HEK293 (cell line): ENCODE results near the gene APOL2.

Experiments used
- CTCF ChIA-PET: fragments of 350-600 bp; formaldehyde crosslinking; extraction: SDS; loops from one replicate; lab custom pipeline; 2021; ENCODE audit warnings: antibody characterized with exemption; lab: Yijun Ruan, JAX
- POLR2A ChIA-PET: fragments of 300-600 bp; formaldehyde crosslinking; extraction: SDS; loops from one replicate; lab custom pipeline; 2020; ENCODE audit warnings: antibody characterized with exemption, inconsistent platforms; lab: Yijun Ruan, JAX
- H3K27ac ChIP-seq: fragments of 200-500 bp; sonication (Bioruptor generic); 2 replicates; pipeline ENCODE4 v1.5.1; 2014; ENCODE audit warnings: low read depth, low read length, control low read depth, inconsistent platforms; ENCODE audit errors: extremely low read depth
- H3K36me3 ChIP-seq, 2 experiments: fragments of 200-500 bp in 1 of 2; sonication (Bioruptor generic) in 1 of 2; 1 replicate in 1 of 2; 2 replicates in 1 of 2; pipeline ENCODE4 v1.5.1; 2014 to 2017; ENCODE audit warnings: inconsistent platforms in 2 of 2, low read length in 2 of 2; ENCODE audit not compliant: control insufficient read depth in 2 of 2, insufficient read depth in 1 of 2
- H3K4me1 ChIP-seq: fragments of 200-500 bp; sonication (Bioruptor generic); 2 replicates; pipeline ENCODE4 v1.5.1; 2014; ENCODE audit warnings: mild to moderate bottlenecking, low read length, inconsistent platforms; ENCODE audit not compliant: control insufficient read depth, insufficient read depth
- H3K4me3 ChIP-seq: 2 replicates; pipeline ENCODE4 v1.5.1; 2011; ENCODE audit warnings: low read depth, mild to moderate bottlenecking, control low read depth, low read length, moderate library complexity
- H3K9me3 ChIP-seq: fragments of 200-500 bp; sonication (Bioruptor generic); 2 replicates; pipeline ENCODE4 v1.5.1; 2014; ENCODE audit warnings: low read depth, low read length, inconsistent platforms; ENCODE audit not compliant: control insufficient read depth, insufficient read depth
- GLIS2 ChIP-seq: fragments of 450-650 bp; formaldehyde crosslinking; IDR thresholded peaks from 2 replicates; pipeline ENCODE4 v1.5.1; 2016; ENCODE audit warnings: missing biosample characterization, missing genetic modification characterization
- KLF1 ChIP-seq: fragments of 450-650 bp; formaldehyde crosslinking; IDR thresholded peaks from 2 replicates; pipeline ENCODE4 v1.5.1; 2016; ENCODE audit warnings: missing biosample characterization, missing genetic modification characterization
- KLF9 ChIP-seq: fragments of 450-650 bp; formaldehyde crosslinking; IDR thresholded peaks from 2 replicates; pipeline ENCODE4 v1.5.1; 2016; ENCODE audit warnings: missing biosample characterization, missing genetic modification characterization, low read depth
- REPIN1 ChIP-seq: fragments of 450-650 bp; formaldehyde crosslinking; IDR thresholded peaks from 2 replicates; pipeline ENCODE4 v1.5.1; 2017; ENCODE audit warnings: missing biosample characterization, missing genetic modification characterization, low read depth
- SETDB1 ChIP-seq: IDR thresholded peaks from one replicate; pipeline ENCODE4 v1.6.1; 2017; ENCODE audit warnings: mild to moderate bottlenecking, low read length, moderate library complexity, mixed read lengths; ENCODE audit not compliant: insufficient read length
- ZBTB20 ChIP-seq: fragments of 450-650 bp; formaldehyde crosslinking; IDR thresholded peaks from 2 replicates; pipeline ENCODE4 v1.5.1; 2016; ENCODE audit warnings: missing biosample characterization, missing genetic modification characterization
- ZIC2 ChIP-seq: fragments of 450-650 bp; formaldehyde crosslinking; IDR thresholded peaks from 2 replicates; pipeline ENCODE4 v1.5.1; 2016; ENCODE audit warnings: missing biosample characterization, missing genetic modification characterization
- ZNF174 ChIP-seq: fragments of 450-650 bp; formaldehyde crosslinking; IDR thresholded peaks from 2 replicates; pipeline ENCODE4 v1.5.0; 2017; ENCODE audit warnings: missing biosample characterization, mild to moderate bottlenecking, missing genetic modification characterization
- ZNF366 ChIP-seq: fragments of 450-650 bp; formaldehyde crosslinking; conservative IDR thresholded peaks from 2 replicates; pipeline ENCODE4 v1.5.1; 2016; ENCODE audit warnings: missing biosample characterization, missing genetic modification characterization
- ZNF37A ChIP-seq: fragments of 450-650 bp; IDR thresholded peaks from 2 replicates; pipeline ENCODE4 v1.5.1; 2018; ENCODE audit warnings: missing biosample characterization, missing genetic modification characterization
- ZNF48 ChIP-seq: fragments of 450-650 bp; formaldehyde crosslinking; IDR thresholded peaks from 2 replicates; pipeline ENCODE4 v1.5.1; 2016; ENCODE audit warnings: missing biosample characterization, missing genetic modification characterization
- ZNF529 ChIP-seq: fragments of 450-650 bp; formaldehyde crosslinking; IDR thresholded peaks from 2 replicates; pipeline ENCODE4 v1.5.1; 2017; ENCODE audit warnings: missing genetic modification characterization, missing biosample characterization; ENCODE audit not compliant: insufficient replicate concordance
- ZNF623 ChIP-seq: fragments of 450-650 bp; formaldehyde crosslinking; IDR thresholded peaks from 2 replicates; pipeline ENCODE4 v1.5.1; 2016; ENCODE audit warnings: missing biosample characterization, missing genetic modification characterization
- ZNF658 ChIP-seq: fragments of 450-650 bp; formaldehyde crosslinking; IDR thresholded peaks from 2 replicates; pipeline ENCODE4; 2016; ENCODE audit warnings: missing biosample characterization, missing genetic modification characterization
- ZNF837 ChIP-seq: fragments of 450-650 bp; formaldehyde crosslinking; IDR thresholded peaks from 2 replicates; pipeline ENCODE4 v1.5.1; 2016; ENCODE audit warnings: missing biosample characterization, missing genetic modification characterization
- TF ChIP-seq, protein P1 (sequence below): fragments of 450-650 bp; formaldehyde crosslinking; IDR thresholded peaks from 2 replicates; pipeline ENCODE4 v1.5.1; 2017; ENCODE audit warnings: missing biosample characterization, missing genetic modification characterization
- TF ChIP-seq, protein P2 (sequence below): fragments of 450-650 bp; IDR thresholded peaks from 2 replicates; pipeline ENCODE4 v1.5.1; 2018; ENCODE audit warnings: missing biosample characterization, missing genetic modification characterization
- TF ChIP-seq, protein P3 (sequence below): fragments of 450-650 bp; formaldehyde crosslinking; IDR thresholded peaks from 2 replicates; pipeline ENCODE4 v1.5.1; 2017; ENCODE audit warnings: missing biosample characterization, mild to moderate bottlenecking, missing genetic modification characterization, moderate library complexity
- TF ChIP-seq, protein P4 (sequence below): fragments of 450-650 bp; formaldehyde crosslinking; IDR thresholded peaks from 2 replicates; pipeline ENCODE4 v1.5.1; 2016; ENCODE audit warnings: missing biosample characterization, missing genetic modification characterization

Gene APOL2

DNA sequence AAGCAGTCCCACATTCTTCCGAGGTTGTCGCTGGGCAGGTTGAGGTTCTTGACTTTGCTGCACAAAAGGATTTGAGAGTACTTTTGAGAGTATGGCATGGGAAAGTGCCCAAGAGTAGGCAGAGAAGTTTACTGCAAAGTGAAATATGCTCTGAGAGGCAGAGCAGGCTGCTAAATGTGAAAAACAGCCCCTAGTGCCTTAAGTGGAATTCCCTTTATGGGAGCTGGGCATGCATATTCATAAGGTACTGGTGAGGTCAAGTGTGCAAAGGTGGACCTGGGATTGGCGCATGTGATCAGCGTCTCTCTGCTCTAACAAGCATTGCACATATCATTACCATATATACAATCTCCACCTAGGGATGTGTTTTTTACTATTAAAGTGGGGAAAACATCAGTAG is 25.7 kb downstream of the APOL2 start:
- CTCF ChIA-PET: interaction anchor here (1.3 to 1.5 kb wide), 2 partner anchors 69 to 89 kb away, joined by 3 read pairs; no protein-coding TSS in a partner anchor
- Histone ChIP-seq H3K27ac (no peak overlapping the region), H3K4me1 (no peaks in the 10 kb centered on the region), H3K4me3 (no peak overlapping the region), H3K9me3 (no peaks in the 10 kb centered on the region), H3K36me3 (no peaks in the 10 kb centered on the region)
- TF ChIP-seq, protein P1, sequence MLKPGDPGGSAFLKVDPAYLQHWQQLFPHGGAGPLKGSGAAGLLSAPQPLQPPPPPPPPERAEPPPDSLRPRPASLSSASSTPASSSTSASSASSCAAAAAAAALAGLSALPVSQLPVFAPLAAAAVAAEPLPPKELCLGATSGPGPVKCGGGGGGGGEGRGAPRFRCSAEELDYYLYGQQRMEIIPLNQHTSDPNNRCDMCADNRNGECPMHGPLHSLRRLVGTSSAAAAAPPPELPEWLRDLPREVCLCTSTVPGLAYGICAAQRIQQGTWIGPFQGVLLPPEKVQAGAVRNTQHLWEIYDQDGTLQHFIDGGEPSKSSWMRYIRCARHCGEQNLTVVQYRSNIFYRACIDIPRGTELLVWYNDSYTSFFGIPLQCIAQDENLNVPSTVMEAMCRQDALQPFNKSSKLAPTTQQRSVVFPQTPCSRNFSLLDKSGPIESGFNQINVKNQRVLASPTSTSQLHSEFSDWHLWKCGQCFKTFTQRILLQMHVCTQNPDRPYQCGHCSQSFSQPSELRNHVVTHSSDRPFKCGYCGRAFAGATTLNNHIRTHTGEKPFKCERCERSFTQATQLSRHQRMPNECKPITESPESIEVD (tag by site-specific recombination): no peak
- no peak for TF ChIP-seq ZNF658 (tag by site-specific recombination)
- TF ChIP-seq ZNF366 (tag by site-specific recombination): no peak
- POLR2A ChIA-PET: no interaction called here

DNA sequence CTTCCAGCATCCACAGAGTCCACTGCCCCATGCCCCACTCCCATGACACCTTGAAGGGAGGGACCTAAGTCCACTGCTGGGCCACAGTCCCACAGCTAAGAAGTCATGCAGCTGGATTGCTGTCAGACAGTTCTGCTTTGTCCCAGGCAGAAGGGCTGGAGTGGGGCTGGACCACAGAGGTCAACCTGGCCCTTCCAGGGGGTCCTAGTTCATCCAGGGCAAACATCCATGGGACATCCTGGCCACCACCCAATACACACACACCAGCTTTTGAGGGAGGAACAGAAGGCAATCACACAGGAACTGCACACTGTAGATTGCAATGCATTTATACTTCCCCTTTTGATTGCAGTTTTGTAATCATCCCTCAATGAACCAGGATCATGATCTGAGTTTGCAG is 26.4 kb downstream of the APOL2 start:
- Histone ChIP-seq H3K27ac (no peak overlapping the region), H3K4me1 (no peaks in the 10 kb centered on the region), H3K4me3 (no peak overlapping the region), H3K9me3 (no peaks in the 10 kb centered on the region), H3K36me3 (no peaks in the 10 kb centered on the region)
- POLR2A ChIA-PET: no interaction called here
- CTCF ChIA-PET: interaction anchor here (1.4 kb wide), 1 partner anchor 35 kb away, joined by 4 read pairs; no protein-coding TSS in a partner anchor
- TF ChIP-seq ZNF623 (no peak), SETDB1 (no peak), ZNF174 (no peak), KLF9 (tag by site-specific recombination) (no peak), ZNF37A (tag by site-specific recombination) (no peak), REPIN1 (tag by site-specific recombination) (no peak), ZNF529 (no peak), KLF1 (no peak), GLIS2 (no peak), ZNF48 (tag by site-specific recombination) (no peak)
- TF ChIP-seq, protein P2, sequence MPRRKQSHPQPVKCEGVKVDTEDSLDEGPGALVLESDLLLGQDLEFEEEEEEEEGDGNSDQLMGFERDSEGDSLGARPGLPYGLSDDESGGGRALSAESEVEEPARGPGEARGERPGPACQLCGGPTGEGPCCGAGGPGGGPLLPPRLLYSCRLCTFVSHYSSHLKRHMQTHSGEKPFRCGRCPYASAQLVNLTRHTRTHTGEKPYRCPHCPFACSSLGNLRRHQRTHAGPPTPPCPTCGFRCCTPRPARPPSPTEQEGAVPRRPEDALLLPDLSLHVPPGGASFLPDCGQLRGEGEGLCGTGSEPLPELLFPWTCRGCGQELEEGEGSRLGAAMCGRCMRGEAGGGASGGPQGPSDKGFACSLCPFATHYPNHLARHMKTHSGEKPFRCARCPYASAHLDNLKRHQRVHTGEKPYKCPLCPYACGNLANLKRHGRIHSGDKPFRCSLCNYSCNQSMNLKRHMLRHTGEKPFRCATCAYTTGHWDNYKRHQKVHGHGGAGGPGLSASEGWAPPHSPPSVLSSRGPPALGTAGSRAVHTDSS (tag by site-specific recombination): no peak
- TF ChIP-seq, protein P3, sequence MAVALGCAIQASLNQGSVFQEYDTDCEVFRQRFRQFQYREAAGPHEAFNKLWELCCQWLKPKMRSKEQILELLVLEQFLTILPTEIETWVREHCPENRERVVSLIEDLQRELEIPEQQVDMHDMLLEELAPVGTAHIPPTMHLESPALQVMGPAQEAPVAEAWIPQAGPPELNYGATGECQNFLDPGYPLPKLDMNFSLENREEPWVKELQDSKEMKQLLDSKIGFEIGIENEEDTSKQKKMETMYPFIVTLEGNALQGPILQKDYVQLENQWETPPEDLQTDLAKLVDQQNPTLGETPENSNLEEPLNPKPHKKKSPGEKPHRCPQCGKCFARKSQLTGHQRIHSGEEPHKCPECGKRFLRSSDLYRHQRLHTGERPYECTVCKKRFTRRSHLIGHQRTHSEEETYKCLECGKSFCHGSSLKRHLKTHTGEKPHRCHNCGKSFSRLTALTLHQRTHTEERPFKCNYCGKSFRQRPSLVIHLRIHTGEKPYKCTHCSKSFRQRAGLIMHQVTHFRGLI (tag by site-specific recombination): no peak

DNA sequence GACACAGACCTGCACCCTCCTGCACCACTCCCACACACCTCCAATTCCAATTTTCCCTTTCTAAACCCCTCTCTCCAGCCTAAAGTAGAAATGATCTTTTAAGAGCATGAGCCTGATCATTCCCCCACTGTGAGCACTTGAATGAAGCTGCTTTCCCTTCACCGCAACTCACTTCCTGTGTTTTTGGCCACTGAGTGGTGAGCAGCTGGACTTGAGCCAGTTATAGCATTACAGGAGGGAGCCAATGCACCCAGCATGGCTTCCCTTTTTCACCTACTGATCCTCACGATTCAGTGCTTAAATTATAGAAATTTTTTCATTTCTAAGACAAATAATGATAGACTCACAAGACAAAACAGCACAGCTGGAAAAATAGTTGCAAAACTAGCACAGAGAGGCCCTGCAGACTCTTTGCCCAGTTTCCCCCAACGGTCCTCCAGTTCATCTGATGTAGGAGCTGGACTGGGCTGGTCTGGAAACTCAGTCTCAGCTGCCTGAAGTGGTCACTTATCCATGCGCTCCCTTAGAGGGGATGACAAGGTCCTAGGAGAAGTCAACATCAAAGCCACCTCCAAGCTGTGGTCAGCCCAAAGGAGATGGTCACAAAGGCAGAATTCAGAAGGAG is 28.0 kb downstream of the APOL2 start:
- ChIA-PET CTCF (interaction anchor here (1.0 to 1.4 kb wide), 4 partner anchors 9 to 146 kb away, joined by 4 read pairs; no protein-coding TSS in a partner anchor), POLR2A (no interaction called here)
- no peaks in the 10 kb centered on the region for H3K36me3 ChIP-seq
- H3K4me1 ChIP-seq: no peaks in the 10 kb centered on the region
- H3K4me3 ChIP-seq: no peak overlapping the region
- no peaks in the 10 kb centered on the region for H3K9me3 ChIP-seq
- H3K27ac ChIP-seq: no peak overlapping the region
- TF ChIP-seq ZBTB20 (tag by site-specific recombination): no peak
- peak; percentile 93 for TF ChIP-seq ZNF529
- 0 out of 2 replicates have a peak, but pooled peaks have one; percentile 7 for TF ChIP-seq ZIC2 (tag by site-specific recombination)
- no peak for TF ChIP-seq ZNF837 (tag by site-specific recombination)
- TF ChIP-seq, protein P4, sequence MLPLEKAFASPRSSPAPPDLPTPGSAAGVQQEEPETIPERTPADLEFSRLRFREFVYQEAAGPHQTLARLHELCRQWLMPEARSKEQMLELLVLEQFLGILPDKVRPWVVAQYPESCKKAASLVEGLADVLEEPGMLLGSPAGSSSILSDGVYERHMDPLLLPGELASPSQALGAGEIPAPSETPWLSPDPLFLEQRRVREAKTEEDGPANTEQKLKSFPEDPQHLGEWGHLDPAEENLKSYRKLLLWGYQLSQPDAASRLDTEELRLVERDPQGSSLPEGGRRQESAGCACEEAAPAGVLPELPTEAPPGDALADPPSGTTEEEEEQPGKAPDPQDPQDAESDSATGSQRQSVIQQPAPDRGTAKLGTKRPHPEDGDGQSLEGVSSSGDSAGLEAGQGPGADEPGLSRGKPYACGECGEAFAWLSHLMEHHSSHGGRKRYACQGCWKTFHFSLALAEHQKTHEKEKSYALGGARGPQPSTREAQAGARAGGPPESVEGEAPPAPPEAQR: no peak
